Fibroblast of lung (primary cell): Measurements from ENCODE around the gene PSG11.
"Not testable (repeated sequence)": the region's sequence is repeated elsewhere in the genome, so short reads cannot be mapped to it uniquely, and the experiment has no call there.

Source experiments
- CTCF ChIP-seq, 2 donors: IDR thresholded peaks in 1 of 2; conservative IDR thresholded peaks in 1 of 2; 1 replicate in 1 of 2; 2 replicates in 1 of 2; pipeline ENCODE4 v1.5.1; 2011 to 2012; ENCODE audit warnings: low read length in 2 of 2, control low read depth in 1 of 2, inconsistent platforms in 1 of 2, low read depth in 1 of 2, mild to moderate bottlenecking in 1 of 2
- EZH2 ChIP-seq: IDR thresholded peaks from 2 replicates; pipeline ENCODE4 v1.5.1; 2012; ENCODE audit warnings: low read length, control low read depth, mild to moderate bottlenecking; ENCODE audit errors: missing control alignments

GRCh38 chr19:43022098-43022497 lies 4.2 kb downstream of the PSG11 start:
- TF ChIP-seq CTCF (conservative IDR thresholded peaks at IDR 0.05 in 1 of 2, IDR thresholded peaks at IDR 0.05 in 1 of 2; ENCODE audit: low read depth in 1 of 2, low read length in 2 of 2); EZH2: not testable (repeated sequence)
